ENCODE results near the gene GRB10. TPM values are rescaled to one million over a fixed set of nuclear protein-coding genes. Genes with fewer than 3 reads are reported as not detected.

The GRB10 gene
- total RNA-seq, 1 experiment from 2014 or later: 38.3 TPM

DNA sequence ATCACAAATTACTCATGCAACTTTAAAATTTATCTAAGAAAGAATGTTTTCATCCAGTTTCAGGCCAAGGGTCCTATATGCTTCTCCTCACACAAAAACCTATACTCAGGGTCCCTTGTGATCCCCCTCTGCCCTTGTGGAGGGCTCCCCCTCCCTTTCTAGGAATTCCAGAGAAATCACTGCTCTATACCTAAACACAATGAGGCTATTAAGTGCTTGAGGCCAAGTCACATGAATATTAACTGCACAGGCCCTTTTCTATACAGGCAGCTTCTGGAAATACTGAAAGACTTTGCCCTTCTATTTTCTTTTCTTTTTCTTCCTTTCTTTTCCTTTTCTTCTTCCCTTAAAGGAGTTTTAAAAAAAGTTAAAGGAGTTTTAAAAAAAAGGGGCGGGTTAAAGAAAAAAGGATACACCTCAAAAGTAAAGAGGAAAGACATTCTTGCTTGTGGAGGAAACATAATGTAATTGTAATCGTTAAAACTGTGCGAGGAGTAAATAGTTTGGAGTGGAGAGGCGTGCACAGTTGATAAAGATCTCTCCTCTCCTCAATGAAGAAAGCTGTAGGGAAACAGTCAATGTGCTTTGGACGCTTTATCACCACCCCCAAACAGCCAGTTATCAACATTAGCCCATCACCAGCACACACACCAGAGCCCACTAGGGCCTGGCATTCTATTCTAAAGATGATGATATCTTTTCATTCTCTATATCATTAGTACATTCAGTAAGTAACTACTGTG lies 16.4 kb downstream of the GRB10 start:
- no peak for TF ChIP-seq TCF7L2 (IDR thresholded peaks at IDR 0.05; ENCODE audit: low read depth, low read length)
- TF ChIP-seq, protein P1, sequence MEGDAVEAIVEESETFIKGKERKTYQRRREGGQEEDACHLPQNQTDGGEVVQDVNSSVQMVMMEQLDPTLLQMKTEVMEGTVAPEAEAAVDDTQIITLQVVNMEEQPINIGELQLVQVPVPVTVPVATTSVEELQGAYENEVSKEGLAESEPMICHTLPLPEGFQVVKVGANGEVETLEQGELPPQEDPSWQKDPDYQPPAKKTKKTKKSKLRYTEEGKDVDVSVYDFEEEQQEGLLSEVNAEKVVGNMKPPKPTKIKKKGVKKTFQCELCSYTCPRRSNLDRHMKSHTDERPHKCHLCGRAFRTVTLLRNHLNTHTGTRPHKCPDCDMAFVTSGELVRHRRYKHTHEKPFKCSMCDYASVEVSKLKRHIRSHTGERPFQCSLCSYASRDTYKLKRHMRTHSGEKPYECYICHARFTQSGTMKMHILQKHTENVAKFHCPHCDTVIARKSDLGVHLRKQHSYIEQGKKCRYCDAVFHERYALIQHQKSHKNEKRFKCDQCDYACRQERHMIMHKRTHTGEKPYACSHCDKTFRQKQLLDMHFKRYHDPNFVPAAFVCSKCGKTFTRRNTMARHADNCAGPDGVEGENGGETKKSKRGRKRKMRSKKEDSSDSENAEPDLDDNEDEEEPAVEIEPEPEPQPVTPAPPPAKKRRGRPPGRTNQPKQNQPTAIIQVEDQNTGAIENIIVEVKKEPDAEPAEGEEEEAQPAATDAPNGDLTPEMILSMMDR (IDR thresholded peaks at IDR 0.05): no peak
- TF ChIP-seq SIN3A (IDR thresholded peaks at IDR 0.05; ENCODE audit: borderline replicate concordance, insufficient read depth, low read depth, low read length): no peak
- TF ChIP-seq POLR2AphosphoS5 (IDR thresholded peaks at IDR 0.05; ENCODE audit: low read depth, low read length): no peak
- TF ChIP-seq, protein P2, sequence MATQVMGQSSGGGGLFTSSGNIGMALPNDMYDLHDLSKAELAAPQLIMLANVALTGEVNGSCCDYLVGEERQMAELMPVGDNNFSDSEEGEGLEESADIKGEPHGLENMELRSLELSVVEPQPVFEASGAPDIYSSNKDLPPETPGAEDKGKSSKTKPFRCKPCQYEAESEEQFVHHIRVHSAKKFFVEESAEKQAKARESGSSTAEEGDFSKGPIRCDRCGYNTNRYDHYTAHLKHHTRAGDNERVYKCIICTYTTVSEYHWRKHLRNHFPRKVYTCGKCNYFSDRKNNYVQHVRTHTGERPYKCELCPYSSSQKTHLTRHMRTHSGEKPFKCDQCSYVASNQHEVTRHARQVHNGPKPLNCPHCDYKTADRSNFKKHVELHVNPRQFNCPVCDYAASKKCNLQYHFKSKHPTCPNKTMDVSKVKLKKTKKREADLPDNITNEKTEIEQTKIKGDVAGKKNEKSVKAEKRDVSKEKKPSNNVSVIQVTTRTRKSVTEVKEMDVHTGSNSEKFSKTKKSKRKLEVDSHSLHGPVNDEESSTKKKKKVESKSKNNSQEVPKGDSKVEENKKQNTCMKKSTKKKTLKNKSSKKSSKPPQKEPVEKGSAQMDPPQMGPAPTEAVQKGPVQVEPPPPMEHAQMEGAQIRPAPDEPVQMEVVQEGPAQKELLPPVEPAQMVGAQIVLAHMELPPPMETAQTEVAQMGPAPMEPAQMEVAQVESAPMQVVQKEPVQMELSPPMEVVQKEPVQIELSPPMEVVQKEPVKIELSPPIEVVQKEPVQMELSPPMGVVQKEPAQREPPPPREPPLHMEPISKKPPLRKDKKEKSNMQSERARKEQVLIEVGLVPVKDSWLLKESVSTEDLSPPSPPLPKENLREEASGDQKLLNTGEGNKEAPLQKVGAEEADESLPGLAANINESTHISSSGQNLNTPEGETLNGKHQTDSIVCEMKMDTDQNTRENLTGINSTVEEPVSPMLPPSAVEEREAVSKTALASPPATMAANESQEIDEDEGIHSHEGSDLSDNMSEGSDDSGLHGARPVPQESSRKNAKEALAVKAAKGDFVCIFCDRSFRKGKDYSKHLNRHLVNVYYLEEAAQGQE (IDR thresholded peaks at IDR 0.05; ENCODE audit: insufficient read depth in 1 of 2, low read depth in 2 of 2, low read length in 1 of 2): no peak
- no TSS peak for BruUV-seq (replicated peaks)
- Histone ChIP-seq H3K27me3 (ENCODE audit: control insufficient read depth, insufficient read depth, low read length) (no peaks in the 10 kb centered on the region), H3K9me3 (ENCODE audit: control insufficient read depth, insufficient read depth, low read depth, low read length) (no peaks in the 10 kb centered on the region), H3K4me3 (ENCODE audit: low read depth in 2 of 2, low read length in 2 of 2) (no peak overlapping the region), H3K27ac (ENCODE audit: low read length) (no peak overlapping the region), H3K4me1 (ENCODE audit: control insufficient read depth, insufficient read depth, low read length) (no peaks in the 10 kb centered on the region), H3K36me3 (ENCODE audit: control insufficient read depth, insufficient read depth, low read length) (no peaks in the 10 kb centered on the region)
- ChIA-PET POLR2A (no interaction called here), CTCF (no interaction called here)
- no peak for DNase-seq (ENCODE audit: low read depth, low spot score)
- 0 out of 2 replicates have a peak, but pooled peaks have one; percentile 12 for ATAC-seq
- intact Hi-C loops (cut with micrococcal nuclease; ENCODE audit: unreplicated experiment) (no loop called here), in situ Hi-C loops (cut with HindIII; ENCODE audit: low pct_unique_long_range_greater_than_20kb, low sequenced_read_pairs) (no loop called here)

DNA sequence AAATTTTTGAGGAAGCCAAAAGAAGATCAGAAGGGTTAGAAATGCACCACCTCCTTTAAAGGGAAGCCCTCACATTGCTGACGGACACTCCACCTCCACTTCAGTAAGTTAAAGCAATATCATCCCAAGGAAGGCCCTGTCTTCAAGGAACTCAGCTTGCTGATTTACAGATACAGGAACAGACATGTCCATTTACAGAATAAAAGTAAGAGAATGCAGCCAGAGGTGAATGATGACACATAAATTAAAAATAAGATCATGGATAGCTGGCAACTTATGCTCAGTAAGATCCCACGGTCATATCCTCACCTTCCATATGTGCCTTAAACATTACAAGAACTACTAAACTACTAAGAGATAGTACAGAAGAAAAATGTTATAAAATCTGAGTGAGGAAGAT lies 20.4 kb downstream of the GRB10 start:
- POLR2A ChIA-PET: interaction anchor here (0.7 kb wide), 1 partner anchor 16 kb away, joined by 3 read pairs; no protein-coding TSS in a partner anchor
- BruUV-seq (replicated peaks): no TSS peak
- Histone ChIP-seq H3K4me1 (ENCODE audit: control insufficient read depth, insufficient read depth, low read length) (no peaks in the 10 kb centered on the region), H3K9me3 (ENCODE audit: control insufficient read depth, insufficient read depth, low read depth, low read length) (no peaks in the 10 kb centered on the region), H3K4me3 (ENCODE audit: low read depth in 2 of 2, low read length in 2 of 2) (no peak overlapping the region), H3K36me3 (ENCODE audit: control insufficient read depth, insufficient read depth, low read length) (no peaks in the 10 kb centered on the region), H3K27ac (ENCODE audit: low read length) (no peak overlapping the region), H3K27me3 (ENCODE audit: control insufficient read depth, insufficient read depth, low read length) (no peaks in the 10 kb centered on the region)
- intact Hi-C loops (cut with micrococcal nuclease; ENCODE audit: unreplicated experiment): no loop called here
- CTCF ChIA-PET: no interaction called here
- DNase-seq (ENCODE audit: low read depth, low spot score): no peak
- TF ChIP-seq, protein P1 (IDR thresholded peaks at IDR 0.05): no peak
- TF ChIP-seq POLR2AphosphoS5 (IDR thresholded peaks at IDR 0.05; ENCODE audit: low read depth, low read length) (no peak), SIN3A (IDR thresholded peaks at IDR 0.05; ENCODE audit: borderline replicate concordance, insufficient read depth, low read depth, low read length) (no peak), TCF7L2 (IDR thresholded peaks at IDR 0.05; ENCODE audit: low read depth, low read length) (no peak)
- TF ChIP-seq, protein P2 (IDR thresholded peaks at IDR 0.05; ENCODE audit: insufficient read depth in 1 of 2, low read depth in 2 of 2, low read length in 1 of 2): no peak
- no peak for ATAC-seq
- in situ Hi-C loops (cut with HindIII; ENCODE audit: low pct_unique_long_range_greater_than_20kb, low sequenced_read_pairs): no loop called here
